Stimulated activated naive CD8-positive, alpha-beta T cell treated with anti-CD3 and anti-CD28 coated beads, Interleukin-15, amount 100 ng/mL, for 72 hours (primary cell): ENCODE results near the gene GPC2.
A peak's percentile ranks its signal among the peaks of the same experiment; 100 is the strongest.

Source experiments
- ATAC-seq: fragments of 150-1000 bp; cut with Tn5 transposase; 2 replicates; pipeline ENCODE4 v1.10.0; 2021; ENCODE audit warnings: mild to moderate bottlenecking, moderate library complexity
- DNase-seq, 2 donors: peaks; one replicate each; pipeline ENCODE4 v3.0.0; 2021 to 2022
- H3K27ac Mint-ChIP-seq, 2 donors: one replicate each; pipeline ENCODE4 v1.8.0; 2022; ENCODE audit warnings: mild to moderate bottlenecking in 2 of 2, mixed read lengths in 2 of 2, moderate library complexity in 2 of 2
- H3K27me3 Mint-ChIP-seq: one replicate; pipeline ENCODE4 v1.8.0; 2022; ENCODE audit warnings: mixed read lengths
- H3K4me1 Mint-ChIP-seq: one replicate; pipeline ENCODE4 v1.8.0; 2022; ENCODE audit warnings: mild to moderate bottlenecking, mixed read lengths
- H3K4me3 Mint-ChIP-seq, 2 donors: one replicate each; pipeline ENCODE4 v1.8.0; 2022; ENCODE audit warnings: mild to moderate bottlenecking in 2 of 2, mixed read lengths in 2 of 2, moderate library complexity in 1 of 2
- H3K9me3 Mint-ChIP-seq, 2 donors: one replicate each; pipeline ENCODE4 v1.8.0; 2022; ENCODE audit warnings: mixed read lengths in 2 of 2

Gene GPC2

DNA sequence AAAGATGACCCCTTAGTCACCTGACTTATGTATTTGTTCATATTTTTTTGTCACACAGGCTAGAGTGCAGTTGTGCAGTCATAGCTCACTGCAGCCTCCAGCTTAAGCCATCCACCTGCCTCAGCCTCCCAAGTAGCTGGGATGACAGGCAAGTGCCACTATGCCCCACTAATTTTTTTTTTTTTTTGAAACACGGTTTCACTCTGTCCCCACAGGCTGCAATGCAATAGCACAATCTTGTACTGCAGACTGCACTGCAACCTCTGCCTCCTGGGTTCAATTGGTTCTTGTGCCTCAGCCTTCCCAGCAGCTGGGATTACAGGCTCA, 48.6 kb downstream of the GPC2 start:
- no peak for DNase-seq
- H3K4me1 Mint-ChIP-seq: peaks cover 49% of the 10 kb centered on the region
- H3K27me3 Mint-ChIP-seq: no peaks in the 10 kb centered on the region
- ATAC-seq: no peak
- H3K9me3 Mint-ChIP-seq: no peaks in the 10 kb centered on the region
- H3K4me3 Mint-ChIP-seq: peak overlapping the region; percentile 94 to 99
- H3K27ac Mint-ChIP-seq: no peak overlapping the region

DNA sequence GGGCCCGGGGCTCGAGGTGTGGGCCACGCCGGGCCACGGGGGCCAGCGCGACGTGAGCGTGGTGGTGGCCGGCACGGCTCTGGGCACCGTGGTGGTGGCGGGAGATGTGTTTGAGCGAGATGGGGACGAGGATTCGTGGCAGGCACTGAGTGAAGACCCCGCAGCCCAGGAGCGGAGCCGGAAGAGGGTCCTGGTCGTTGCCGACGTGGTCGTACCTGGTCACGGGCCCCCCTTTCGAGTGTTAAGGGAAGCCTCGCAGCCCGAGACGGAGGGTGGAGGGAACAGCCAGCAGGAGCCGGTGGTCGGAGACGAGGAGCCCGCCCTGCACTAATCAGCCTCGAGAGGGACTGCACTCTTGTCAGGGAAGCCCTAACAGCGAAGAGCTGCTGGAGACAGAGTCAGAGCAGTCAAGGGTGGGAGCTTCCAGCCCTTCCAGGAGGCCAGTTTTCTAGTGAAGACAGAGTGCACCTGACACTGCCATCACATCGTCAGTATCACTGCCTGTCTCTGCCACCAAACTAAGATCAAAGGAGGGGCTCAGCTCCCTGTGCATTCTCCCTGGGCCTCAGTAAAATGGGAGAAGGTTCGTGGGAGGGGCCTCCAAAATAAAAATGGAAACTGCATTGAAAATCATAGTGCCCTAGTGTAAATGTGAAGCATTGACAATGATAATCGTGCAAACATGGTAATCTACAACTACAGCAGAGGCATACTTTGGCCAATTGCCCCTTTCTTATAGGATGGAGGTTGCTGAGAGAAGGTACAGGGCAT, 49.1 kb downstream of the GPC2 start:
- H3K4me3 Mint-ChIP-seq: peak overlapping the region; percentile 94 to 99
- DNase-seq (peak; percentile 42 to 54), ATAC-seq (peak; percentile 30)
- H3K9me3 Mint-ChIP-seq: no peaks in the 10 kb centered on the region
- no peaks in the 10 kb centered on the region for H3K27me3 Mint-ChIP-seq
- H3K4me1 Mint-ChIP-seq: peaks cover 49% of the 10 kb centered on the region
- peak overlapping the region; percentile 61 to 76 for H3K27ac Mint-ChIP-seq

DNA sequence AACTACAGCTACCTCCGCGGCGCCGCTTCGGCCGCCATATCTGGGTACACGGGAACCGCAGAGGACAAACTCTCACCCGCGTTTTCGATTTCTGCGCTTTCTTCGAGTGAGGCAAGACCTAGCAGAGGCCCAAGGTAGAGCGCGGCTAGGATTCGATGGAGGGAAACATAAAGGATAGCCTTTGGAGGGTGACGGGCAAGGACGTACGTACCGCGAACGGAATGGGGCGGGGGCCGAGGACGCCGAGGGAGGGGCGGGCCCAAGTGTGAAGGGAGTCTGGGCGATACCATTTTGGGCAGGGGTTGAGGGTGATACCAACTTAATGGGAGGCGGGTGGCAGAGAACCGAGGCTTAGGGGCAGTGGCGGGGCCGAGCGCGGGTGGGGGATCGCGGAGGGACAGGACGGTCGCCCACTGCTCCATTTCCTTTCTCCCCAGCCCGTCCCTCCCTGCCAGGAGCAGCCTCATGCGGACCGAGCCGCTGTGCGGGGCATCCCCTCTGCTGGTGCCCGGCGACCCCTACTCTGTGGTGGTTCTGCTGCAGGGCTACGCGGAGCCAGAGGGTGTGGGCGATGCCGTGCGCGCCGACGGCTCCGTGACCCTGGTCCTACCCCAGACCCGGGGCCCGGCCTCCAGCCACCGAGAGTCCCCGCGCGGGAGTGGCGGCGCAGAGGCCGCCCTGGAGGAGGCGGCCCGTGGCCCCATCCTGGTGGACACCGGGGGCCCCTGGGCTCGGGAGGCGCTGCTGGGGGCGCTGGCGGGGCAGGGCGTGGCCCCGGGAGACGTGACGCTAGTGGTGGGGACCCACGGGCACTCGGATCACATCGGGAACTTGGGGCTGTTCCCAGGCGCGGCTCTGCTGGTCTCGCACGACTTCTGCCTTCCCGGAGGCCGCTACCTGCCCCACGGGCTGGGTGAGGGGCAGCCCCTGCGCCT, 50.0 kb downstream of the GPC2 start, which contains the start of gene MBLAC1:
Gene MBLAC1, plus strand, starts transcription at position 37 of the 935 bp plus-strand sequence. Its CDS starts 429 bp downstream, at position 466.
- peak within 1 kb of the TSS; percentile 94 to 99 for H3K4me3 Mint-ChIP-seq
- peak; percentile 82 for ATAC-seq

DNA sequence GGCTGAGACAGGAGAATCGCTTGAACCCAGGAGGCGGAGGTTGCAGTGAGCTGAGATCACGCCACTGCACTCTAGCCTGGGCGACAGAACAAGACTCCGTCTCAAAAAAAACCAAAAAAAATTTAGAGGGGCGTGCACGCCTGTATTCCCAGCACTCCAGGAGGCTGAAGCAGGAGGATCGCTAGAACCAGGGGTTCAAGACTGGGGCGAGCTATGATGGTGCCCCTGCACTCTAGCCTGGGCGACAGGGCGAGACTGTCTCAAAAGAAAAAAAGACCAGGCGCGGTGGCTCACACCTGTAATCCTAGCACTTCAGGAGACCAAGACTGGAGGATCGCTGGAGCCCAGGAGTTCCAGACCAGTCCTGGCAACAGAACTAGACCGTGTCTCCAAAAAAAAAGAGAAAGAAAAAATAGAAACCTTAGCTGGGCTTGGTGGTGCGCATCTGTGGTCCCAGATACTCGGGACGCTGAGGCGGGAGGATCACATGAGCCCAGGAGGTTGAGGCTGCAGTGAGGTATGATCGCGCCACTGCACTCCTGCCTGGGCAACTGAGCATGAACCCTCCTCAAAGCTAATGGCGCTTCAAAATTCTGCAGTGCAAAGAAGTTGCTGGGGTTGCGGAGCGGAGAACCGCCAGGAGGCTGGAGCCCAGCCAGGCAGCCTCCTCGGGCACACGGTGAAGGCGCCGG, 50.8 kb downstream of the GPC2 start:
- Mint-ChIP-seq H3K4me1 (peaks cover 34% of the 10 kb centered on the region), H3K4me3 (peak overlapping the region; percentile 94 to 99), H3K27me3 (no peaks in the 10 kb centered on the region), H3K27ac (peak overlapping the region; percentile 96 to 99), H3K9me3 (no peaks in the 10 kb centered on the region)
- DNase-seq (no peak), ATAC-seq (peak; percentile 49)

More for the DNA sequence above, 50.0 kb downstream of the GPC2 start, which contains the start of gene MBLAC1:
- no peaks in the 10 kb centered on the region for H3K27me3 Mint-ChIP-seq
- H3K27ac Mint-ChIP-seq: peak within 1 kb of the TSS; percentile 96 to 99
- peaks cover 42% of the 10 kb centered on the region for H3K4me1 Mint-ChIP-seq
- peak; percentile 93 to 95 for DNase-seq
- H3K9me3 Mint-ChIP-seq: no peaks in the 10 kb centered on the region

DNA sequence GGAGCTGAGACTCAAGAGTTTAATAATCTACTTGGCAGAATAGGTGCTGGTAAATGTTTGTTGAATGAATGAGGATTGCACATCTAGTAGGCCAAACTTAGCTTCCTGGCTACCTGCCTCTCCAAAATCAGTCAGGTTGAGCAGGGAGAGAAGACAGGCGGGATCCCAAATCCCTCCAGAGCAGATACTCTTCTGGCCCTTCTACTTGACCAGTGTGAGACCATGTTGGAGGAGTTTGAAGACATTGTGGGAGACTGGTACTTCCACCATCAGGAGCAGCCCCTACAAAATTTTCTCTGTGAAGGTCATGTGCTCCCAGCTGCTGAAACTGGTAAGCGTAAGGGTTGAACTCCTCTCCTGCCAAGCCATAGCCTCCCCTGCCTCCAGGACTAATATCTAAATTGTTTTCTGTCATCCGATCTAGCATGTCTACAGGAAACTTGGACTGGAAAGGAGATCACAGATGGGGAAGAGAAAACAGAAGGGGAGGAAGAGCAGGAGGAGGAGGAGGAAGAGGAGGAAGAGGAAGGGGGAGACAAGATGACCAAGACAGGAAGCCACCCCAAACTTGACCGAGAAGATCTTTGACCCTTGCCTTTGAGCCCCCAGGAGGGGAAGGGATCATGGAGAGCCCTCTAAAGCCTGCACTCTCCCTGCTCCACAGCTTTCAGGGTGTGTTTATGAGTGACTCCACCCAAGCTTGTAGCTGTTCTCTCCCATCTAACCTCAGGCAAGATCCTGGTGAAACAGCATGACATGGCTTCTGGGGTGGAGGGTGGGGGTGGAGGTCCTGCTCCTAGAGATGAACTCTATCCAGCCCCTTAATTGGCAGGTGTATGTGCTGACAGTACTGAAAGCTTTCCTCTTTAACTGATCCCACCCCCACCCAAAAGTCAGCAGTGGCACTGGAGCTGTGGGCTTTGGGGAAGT, 52.6 kb downstream of the GPC2 start:
- ATAC-seq: no peak
- Mint-ChIP-seq H3K27me3 (no peaks in the 10 kb centered on the region), H3K27ac (peak overlapping the region; percentile 6 to 65), H3K4me3 (peak overlapping the region; percentile 19), H3K4me1 (peaks cover 31% of the 10 kb centered on the region), H3K9me3 (no peaks in the 10 kb centered on the region)
- DNase-seq: no peak

DNA sequence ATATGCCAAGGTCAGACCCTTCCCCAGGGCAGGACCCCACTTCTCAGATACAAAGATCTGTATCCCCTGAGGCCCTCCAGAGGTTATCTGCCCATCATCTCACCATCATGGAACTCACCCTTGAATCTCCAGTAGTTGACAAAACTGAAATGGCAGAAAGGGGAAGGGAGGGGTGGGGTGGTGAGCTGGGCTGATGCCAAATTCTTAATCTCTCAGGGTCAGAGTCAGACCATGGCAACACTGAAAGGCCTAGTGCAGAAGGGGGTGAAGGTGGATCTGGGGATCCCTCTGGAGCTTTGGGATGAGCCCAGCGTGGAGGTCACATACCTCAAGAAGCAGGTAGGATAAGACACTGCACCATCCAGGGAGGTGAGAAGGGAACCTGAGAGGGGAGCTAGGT, 54.6 kb downstream of the GPC2 start:
- Mint-ChIP-seq H3K27me3 (no peaks in the 10 kb centered on the region), H3K4me3 (no peak overlapping the region), H3K9me3 (no peaks in the 10 kb centered on the region), H3K4me1 (peaks cover 40% of the 10 kb centered on the region), H3K27ac (no peak overlapping the region)
- no peak for DNase-seq
- ATAC-seq: no peak

DNA sequence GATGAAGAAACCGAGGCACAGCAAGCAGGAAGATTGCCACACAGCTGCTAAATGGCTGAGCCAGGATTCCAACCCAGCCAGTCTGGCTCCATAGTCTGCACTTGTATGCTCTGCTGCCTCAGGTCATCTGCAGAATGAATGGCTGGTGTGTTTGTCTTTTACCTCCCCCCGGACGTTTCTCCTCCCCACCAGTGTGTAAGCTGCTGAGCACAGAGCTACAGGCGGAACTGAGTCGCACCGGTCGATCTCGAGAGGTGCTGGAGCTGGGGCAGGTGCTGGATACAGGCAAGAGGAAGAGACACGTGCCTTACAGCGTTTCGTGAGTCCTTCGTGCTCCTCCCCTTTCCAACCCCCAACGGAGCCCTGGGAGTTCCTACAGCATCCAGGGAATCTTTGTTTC, 55.1 kb downstream of the GPC2 start:
- Mint-ChIP-seq H3K27ac (no peak overlapping the region), H3K4me1 (peaks cover 40% of the 10 kb centered on the region), H3K9me3 (no peaks in the 10 kb centered on the region), H3K27me3 (no peaks in the 10 kb centered on the region), H3K4me3 (no peak overlapping the region)
- ATAC-seq: no peak
- DNase-seq: no peak

DNA sequence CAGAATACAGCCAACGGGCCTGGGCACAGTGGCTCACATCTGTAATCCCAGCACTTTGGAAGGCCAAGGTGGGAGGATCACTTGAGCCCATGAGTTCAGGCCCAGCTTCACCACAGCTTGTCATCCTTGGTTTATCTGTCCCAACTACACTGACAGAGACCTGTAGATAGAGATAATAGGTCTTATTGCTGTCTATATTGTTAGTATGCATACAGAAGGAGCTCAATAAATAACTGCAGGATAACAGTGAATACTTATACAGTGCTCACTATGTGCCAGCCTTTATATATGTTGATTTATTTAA, 56.5 kb downstream of the GPC2 start:
- ATAC-seq (no peak), DNase-seq (no peak)
- Mint-ChIP-seq H3K4me1 (peaks cover 35% of the 10 kb centered on the region), H3K27ac (peak overlapping the region; percentile 2 to 30), H3K4me3 (peak overlapping the region; percentile 87 to 96), H3K9me3 (no peaks in the 10 kb centered on the region), H3K27me3 (no peaks in the 10 kb centered on the region)

DNA sequence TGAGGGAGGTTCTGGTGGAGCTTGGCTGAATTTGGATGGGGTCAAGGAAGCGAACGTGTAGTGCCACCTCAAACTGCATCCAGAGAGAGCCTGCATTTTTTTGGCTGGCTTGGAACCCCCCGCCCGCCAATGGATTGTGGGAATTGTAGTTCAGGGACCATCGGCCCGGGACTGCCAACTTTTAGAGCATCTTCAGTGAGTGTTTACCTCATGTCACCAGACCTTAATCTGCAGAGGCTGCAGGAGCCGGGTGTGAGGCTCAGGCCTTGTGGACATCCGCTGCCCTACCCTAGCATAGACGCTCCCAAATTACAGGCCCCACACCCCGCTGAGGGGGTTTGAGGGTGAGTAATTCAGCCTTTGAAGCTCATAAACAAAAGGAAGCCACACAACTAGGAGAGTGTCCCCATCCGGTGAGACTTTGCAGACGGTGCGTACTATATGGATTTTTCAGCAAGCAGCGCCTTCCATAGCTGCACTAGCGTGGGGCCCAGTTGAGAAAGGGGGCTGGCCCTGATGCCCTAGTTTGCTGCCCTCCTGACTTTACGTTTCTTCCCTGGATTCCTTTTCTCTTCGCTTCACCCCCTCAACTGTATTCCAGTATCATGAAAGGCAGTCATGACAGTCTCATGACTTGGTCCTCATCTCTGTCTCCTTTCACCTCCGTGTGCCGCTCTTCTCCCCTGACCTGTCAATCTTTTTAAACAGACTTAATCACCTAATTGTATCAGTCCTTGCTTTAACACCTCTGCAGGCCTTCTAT, 57.0 kb downstream of the GPC2 start:
- Mint-ChIP-seq H3K4me3 (peak overlapping the region; percentile 87 to 96), H3K9me3 (no peaks in the 10 kb centered on the region), H3K27ac (peak overlapping the region; percentile 100), H3K27me3 (no peaks in the 10 kb centered on the region), H3K4me1 (peaks cover 30% of the 10 kb centered on the region)
- DNase-seq (peak; percentile 79 to 81), ATAC-seq (peak; percentile 82)
